H1 (cell line): ENCODE data around the gene PML. TPM values are rescaled to one million over a fixed set of nuclear protein-coding genes. Genes with fewer than 3 reads are reported as not detected.
"Not testable (repeated sequence)": the region's sequence is repeated elsewhere in the genome, so short reads cannot be mapped to it uniquely, and the experiment has no call there.

Experiments
- CTCF ChIA-PET: fragments of 300-600 bp; sonication (Branson Sonifier 250); formaldehyde crosslinking; loops from one replicate; lab custom pipeline; 2021; ENCODE audit not compliant: partially characterized antibody; lab: Charles Lee
- POLR2A ChIA-PET: fragments of 300-600 bp; sonication (Branson Sonifier 250); formaldehyde crosslinking; loops from one replicate; lab custom pipeline; 2021; ENCODE audit warnings: inconsistent platforms; ENCODE audit not compliant: partially characterized antibody; lab: Charles Lee
- DNase-seq, 2 experiments: peaks; one replicate each; pipeline versions ENCODE4 v3.0.0 to v3.0.0-alpha.2; 2010 to 2022; ENCODE audit warnings: low spot score in 2 of 2, low read depth in 1 of 2, mixed read lengths in 1 of 2
- FAIRE-seq: peaks from 2 replicates; lab custom pipeline; 2011; peaks lifted over from hg19 to GRCh38; lab: Jason Lieb, UNC
- H2AFZ ChIP-seq: 2 replicates; pipeline ENCODE4 v1.8.1; 2012; ENCODE audit warnings: low read length, inconsistent platforms
- H2AK5ac ChIP-seq: 2 replicates; pipeline ENCODE4 v1.6.1; 2013; ENCODE audit warnings: low read depth, low read length
- H2BK120ac ChIP-seq: replicated peaks from 2 replicates; pipeline ENCODE3; 2013; ENCODE audit warnings: low read depth, low read length, inconsistent platforms
- H2BK12ac ChIP-seq: 2 replicates; pipeline ENCODE4 v1.6.1; 2013; ENCODE audit warnings: low read depth, low read length
- H2BK15ac ChIP-seq: 2 replicates; pipeline ENCODE4 v1.6.1; 2013; ENCODE audit warnings: low read length
- H2BK20ac ChIP-seq: 2 replicates; pipeline ENCODE4 v1.6.1; 2013; ENCODE audit warnings: low read length
- H2BK5ac ChIP-seq: 2 replicates; pipeline ENCODE4 v1.6.1; 2013; ENCODE audit warnings: low read depth, low read length
- H3K14ac ChIP-seq: 2 replicates; pipeline ENCODE4 v1.6.1; 2013; ENCODE audit warnings: inconsistent platforms; ENCODE audit not compliant: insufficient read length
- H3K18ac ChIP-seq: 2 replicates; pipeline ENCODE4 v1.6.1; 2013; ENCODE audit warnings: low read length; ENCODE audit errors: extremely low read depth
- H3K23ac ChIP-seq: 2 replicates; pipeline ENCODE4 v1.6.1; 2013; ENCODE audit warnings: inconsistent platforms; ENCODE audit not compliant: insufficient read length
- H3K23me2 ChIP-seq: 2 replicates; pipeline ENCODE4 v1.6.1; 2013; ENCODE audit warnings: low read depth, low read length
- H3K27ac ChIP-seq: 2 replicates; pipeline ENCODE4 v1.6.1; 2011; ENCODE audit warnings: low read depth, low read length, inconsistent platforms
- H3K27me3 ChIP-seq, 4 experiments: replicated peaks in 1 of 4; 1 replicate in 1 of 4; 2 replicates in 3 of 4; pipeline versions ENCODE4 v1.6.1 to v1.8.1; 2011 to 2013; ENCODE audit warnings: low read length in 3 of 4, mild to moderate bottlenecking in 3 of 4, inconsistent platforms in 2 of 4, mixed read lengths in 2 of 4, moderate library complexity in 1 of 4; ENCODE audit not compliant: control insufficient read depth in 3 of 4, insufficient read depth in 3 of 4; ENCODE audit errors: extremely low read depth in 1 of 4
- H3K36me3 ChIP-seq, 4 experiments: 2 replicates each; pipeline versions ENCODE4 v1.6.1 to v1.8.1; 2011 to 2013; ENCODE audit warnings: mild to moderate bottlenecking in 4 of 4, low read length in 3 of 4, moderate library complexity in 2 of 4, control low read depth in 1 of 4, inconsistent platforms in 1 of 4; ENCODE audit not compliant: insufficient read depth in 4 of 4, control insufficient read depth in 2 of 4
- H3K4ac ChIP-seq: replicated peaks from 2 replicates; pipeline ENCODE3; 2013; ENCODE audit warnings: low read length, low read depth, mixed read lengths, inconsistent platforms; ENCODE audit not compliant: insufficient read length
- H3K4me1 ChIP-seq, 4 experiments: replicated peaks in 1 of 4; 1 replicate in 1 of 4; 2 replicates in 3 of 4; pipeline versions ENCODE4 v1.6.1 to v1.8.1; 2011 to 2013; ENCODE audit warnings: low read length in 3 of 4, inconsistent platforms in 2 of 4, mixed read lengths in 1 of 4; ENCODE audit not compliant: insufficient read depth in 4 of 4, control insufficient read depth in 3 of 4
- H3K4me2 ChIP-seq, 2 experiments: 2 replicates each; pipeline versions ENCODE4 v1.6.1 to v1.8.1; 2011 to 2013; ENCODE audit warnings: low read depth in 2 of 2, low read length in 2 of 2, control low read depth in 1 of 2, inconsistent platforms in 1 of 2, mild to moderate bottlenecking in 1 of 2; ENCODE audit not compliant: insufficient read depth in 1 of 2
- H3K4me3 ChIP-seq, 4 experiments: fragments of 200-600, 300-600 bp in 1 of 4; sonication (generic), shearing (Covaris generic), sonication (Bioruptor Twin) in 1 of 4; 2 replicates each; pipeline versions ENCODE4 v1.5.1 to v1.8.1; 2011 to 2016; ENCODE audit warnings: low read length in 4 of 4, low read depth in 3 of 4, control low read depth in 2 of 4, inconsistent platforms in 2 of 4, mild to moderate bottlenecking in 2 of 4, mixed read lengths in 1 of 4, moderate library complexity in 1 of 4; ENCODE audit not compliant: insufficient read depth in 2 of 4; ENCODE audit errors: extremely low read depth in 1 of 4
- H3K56ac ChIP-seq: replicated peaks from 2 replicates; pipeline ENCODE3; 2013; ENCODE audit warnings: low read depth, mild to moderate bottlenecking, mixed read lengths, low read length, inconsistent platforms; ENCODE audit not compliant: insufficient read length
- H3K79me1 ChIP-seq: 2 replicates; pipeline ENCODE4 v1.6.1; 2013; ENCODE audit warnings: low read depth, low read length, control low read depth
- H3K79me2 ChIP-seq, 2 experiments: 2 replicates each; pipeline versions ENCODE4 v1.6.1 to v1.8.1; 2012 to 2013; ENCODE audit warnings: low read length in 2 of 2, mild to moderate bottlenecking in 2 of 2, inconsistent platforms in 1 of 2; ENCODE audit not compliant: insufficient read depth in 2 of 2, control insufficient read depth in 1 of 2
- H3K9ac ChIP-seq, 4 experiments: replicated peaks in 1 of 4; 1 replicate in 1 of 4; 2 replicates in 3 of 4; pipeline versions ENCODE4 v1.6.1 to v1.8.1; 2011 to 2013; ENCODE audit warnings: low read depth in 3 of 4, low read length in 3 of 4, control low read depth in 2 of 4, mild to moderate bottlenecking in 2 of 4, moderate library complexity in 2 of 4, inconsistent platforms in 1 of 4; ENCODE audit errors: extremely low read depth in 1 of 4
- H3K9me3 ChIP-seq, 2 experiments: 2 replicates each; pipeline versions ENCODE4 v1.6.1 to v1.8.1; 2012 to 2013; ENCODE audit warnings: mild to moderate bottlenecking in 2 of 2, moderate library complexity in 2 of 2, control low read depth in 1 of 2, inconsistent platforms in 1 of 2, low read depth in 1 of 2, low read length in 1 of 2, mixed read lengths in 1 of 2; ENCODE audit not compliant: insufficient read depth in 2 of 2
- H4K20me1 ChIP-seq, 2 experiments: replicated peaks in 1 of 2; 2 replicates each; pipeline versions ENCODE3 to v1.8.1; 2011 to 2013; ENCODE audit warnings: inconsistent platforms in 2 of 2, low read length in 2 of 2, mild to moderate bottlenecking in 1 of 2; ENCODE audit not compliant: insufficient read depth in 2 of 2, control insufficient read depth in 1 of 2
- H4K5ac ChIP-seq: 2 replicates; pipeline ENCODE4 v1.6.1; 2013; ENCODE audit warnings: low read length, low read depth, mixed read lengths, inconsistent platforms; ENCODE audit not compliant: insufficient read length
- H4K8ac ChIP-seq: 2 replicates; pipeline ENCODE4 v1.8.0; 2013; ENCODE audit warnings: mild to moderate bottlenecking, moderate library complexity, low read length, inconsistent platforms; ENCODE audit not compliant: insufficient read depth; ENCODE audit errors: extremely low read depth
- H4K91ac ChIP-seq: replicated peaks from 2 replicates; pipeline ENCODE3; 2013; ENCODE audit warnings: low read length, mixed read lengths, inconsistent platforms; ENCODE audit not compliant: insufficient read length
- WGBS, 2 experiments: shearing (Covaris generic) in 1 of 2; methylation state at CpG; one replicate each; pipeline versions ENCODE4 v1.1.6 to v1.1.7; 2013 to 2015; ENCODE audit warnings: low lambda C conversion rate in 2 of 2, mixed read lengths in 2 of 2, inconsistent platforms in 1 of 2, low coverage in 1 of 2, missing lambda C conversion rate in 1 of 2; ENCODE audit not compliant: insufficient replicate concordance in 2 of 2, insufficient coverage in 1 of 2, insufficient read length in 1 of 2; ENCODE audit errors: extremely low coverage in 1 of 2, missing lambda C conversion rate in 1 of 2; 5-methylcytosine and 5-hydroxymethylcytosine counted together
- polyA plus RNA-seq, 7 experiments: library from polyadenylated mRNA; depleted of rRNA in 3 of 7; stranded (reverse) in 5 of 7; unstranded in 2 of 7; fragments of >200 nt in 5 of 7; fragments of 200-250 nt in 2 of 7; gene quantifications; 1 replicate in 5 of 7; 2 replicates in 1 of 7; 4 replicates in 1 of 7; pipeline versions ENCODE4 v1.2.1 to v1.2.3, GENCODE V29; 2011 to 2013; ENCODE audit warnings: missing spikeins in 2 of 7, mixed read lengths in 2 of 7
- total RNA-seq: library from RNA; stranded (reverse); fragmentation: NEBNext Ultra II Directional; extraction: Animal tissue kit (Norgen Biotek cat#: 25700); gene quantifications from 2 replicates; pipeline ENCODE4 v1.2.1, GENCODE V29; 2021

PML gene
- total and polyA plus RNA-seq, 2 of the 8 experiments (the other 6 are each of a cell fraction or from before 2014, with no cell fraction given) = 14.9 to 30.3 TPM

- H3K36me3 ChIP-seq, DNase-seq, H2BK15ac ChIP-seq, H3K4me3 ChIP-seq, H3K18ac ChIP-seq, H3K4me1 ChIP-seq, H3K4me2 ChIP-seq, H3K9ac ChIP-seq, H3K56ac ChIP-seq, H3K23me2 ChIP-seq, H2BK120ac ChIP-seq, H3K4ac ChIP-seq, H4K5ac ChIP-seq, H3K9me3 ChIP-seq, H3K23ac ChIP-seq, H4K91ac ChIP-seq, FAIRE-seq, H3K79me1 ChIP-seq, H4K8ac ChIP-seq, H3K27me3 ChIP-seq, H3K14ac ChIP-seq, H2AFZ ChIP-seq, H3K79me2 ChIP-seq, H2AK5ac ChIP-seq, H2BK5ac ChIP-seq, H2BK20ac ChIP-seq, H2BK12ac ChIP-seq, H3K27ac ChIP-seq, H4K20me1 ChIP-seq: not testable (repeated sequence)
- ChIA-PET POLR2A (interaction anchor here (0.7 kb wide), 1 partner anchor 147 kb away, joined by 3 read pairs; no protein-coding TSS in a partner anchor), CTCF (interaction anchor here (0.7 to 12.9 kb wide), 13 partner anchors 8 to 346 kb away, joined by 3 to 174 read pairs (median 12); partner anchors contain the start of genes PML and STOML1)
- 78% methylated on average over 18 of the region's 18 CpGs; no CpG with 5 or more reads in 1 of the 2 experiments for WGBS, 2 experiments
Measured at GRCh38 chr15:73975440-73976125, 18.9 kb upstream of the PML start.
